Cardiac muscle cell (in vitro differentiated cells and primary cell): Measurements from ENCODE around the gene IMMP2L. TPM values are rescaled to one million over a fixed set of nuclear protein-coding genes. Genes with fewer than 3 reads are reported as not detected.

ENCODE experiments used
- DNase-seq, 2 donors: peaks; one replicate each; pipeline versions ENCODE4 v3.0.0 to v3.0.0-alpha.2; 2010 to 2017; ENCODE audit warnings: low read depth in 1 of 2, low spot score in 1 of 2
- H3K27ac ChIP-seq: fragments of 200-600 bp; sonication (generic); 2 replicates; pipeline ENCODE4 v1.5.1; 2016
- H3K27me3 ChIP-seq: fragments of 200-600 bp; sonication (generic); 2 replicates; pipeline ENCODE4 v1.6.0; 2016; ENCODE audit warnings: control low read depth
- H3K36me3 ChIP-seq: fragments of 200-600 bp; sonication (generic); 2 replicates; pipeline ENCODE4 v1.5.1; 2016; ENCODE audit warnings: control low read depth
- H3K4me1 ChIP-seq: fragments of 200-600 bp; sonication (generic); 2 replicates; pipeline ENCODE4 v1.8.1; 2017; ENCODE audit warnings: low read depth, mild to moderate bottlenecking, mixed run types
- H3K4me3 ChIP-seq: fragments of 200-600 bp; sonication (generic); 2 replicates; pipeline ENCODE4 v1.5.1; 2016; ENCODE audit warnings: mild to moderate bottlenecking
- H3K9me3 ChIP-seq: fragments of 200-600 bp; sonication (generic); 2 replicates; pipeline ENCODE4 v1.5.1; 2017; ENCODE audit warnings: low read depth, mild to moderate bottlenecking, control low read depth
- CTCF ChIP-seq: IDR thresholded peaks from 2 replicates; pipeline ENCODE4 v1.5.1; 2012; ENCODE audit warnings: low read depth, mild to moderate bottlenecking, low read length
- polyA plus RNA-seq: library from polyadenylated mRNA; unstranded; fragments of >200 nt; fragmentation: Nextera tagmentation; extraction: Ambion mirVana; gene quantifications from 2 replicates; pipeline ENCODE4 v1.2.1, GENCODE V29; 2016
- total RNA-seq: library from RNA; depleted of rRNA; stranded (reverse); fragments of >200 nt; gene quantifications from 2 replicates; pipeline ENCODE4 v1.2.3, GENCODE V29; 2016

Gene IMMP2L
- total and polyA plus RNA-seq, 2 experiments from 2014 or later: 6.0 to 11.9 TPM

GRCh38 chr7:111393011-111393754 is 169.1 kb downstream of the IMMP2L start:
- H3K27me3 ChIP-seq: no peaks in the 10 kb centered on the region
- no peaks in the 10 kb centered on the region for H3K36me3 ChIP-seq
- DNase-seq: peak in 1 of 2 donors; percentile 85
- H3K4me3 ChIP-seq: no peak overlapping the region
- H3K4me1 ChIP-seq: no peaks in the 10 kb centered on the region
- TF ChIP-seq CTCF: no peak
- H3K9me3 ChIP-seq: no peaks in the 10 kb centered on the region
- peak overlapping the region; percentile 1 for H3K27ac ChIP-seq

GRCh38 chr7:111392294-111392693 is 170.0 kb downstream of the IMMP2L start:
- Histone ChIP-seq H3K4me1 (no peaks in the 10 kb centered on the region), H3K27me3 (no peaks in the 10 kb centered on the region), H3K4me3 (no peak overlapping the region), H3K9me3 (no peaks in the 10 kb centered on the region), H3K27ac (no peak overlapping the region), H3K36me3 (no peaks in the 10 kb centered on the region)
- TF ChIP-seq CTCF: no peak
- DNase-seq: peak in 1 of 2 donors; percentile 3

DNA sequence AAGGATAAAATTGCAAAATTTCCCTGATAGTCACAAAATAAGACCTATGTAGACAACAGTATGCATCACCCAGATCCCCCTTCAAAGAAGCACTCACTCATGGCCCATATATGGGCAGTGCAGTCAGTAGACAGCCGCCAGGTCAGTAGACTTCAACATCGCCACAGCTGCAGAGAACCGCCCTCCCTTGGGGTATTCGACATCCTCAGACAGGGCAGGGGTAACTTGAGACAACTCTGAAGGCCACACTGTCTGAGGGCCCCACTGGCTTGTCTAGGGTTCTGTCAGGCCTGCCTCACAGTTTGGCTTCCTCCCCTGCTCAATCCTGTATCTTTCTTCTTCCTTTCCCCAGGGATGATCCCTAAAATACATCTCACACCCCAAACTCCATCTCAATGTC is 172.3 kb downstream of the IMMP2L start:
- no peak overlapping the region for H3K4me3 ChIP-seq
- H3K36me3 ChIP-seq: no peaks in the 10 kb centered on the region
- no peaks in the 10 kb centered on the region for H3K4me1 ChIP-seq
- no peak overlapping the region for H3K27ac ChIP-seq
- no peaks in the 10 kb centered on the region for H3K27me3 ChIP-seq
- no peak for TF ChIP-seq CTCF
- no peak for DNase-seq
- H3K9me3 ChIP-seq: no peaks in the 10 kb centered on the region

DNA sequence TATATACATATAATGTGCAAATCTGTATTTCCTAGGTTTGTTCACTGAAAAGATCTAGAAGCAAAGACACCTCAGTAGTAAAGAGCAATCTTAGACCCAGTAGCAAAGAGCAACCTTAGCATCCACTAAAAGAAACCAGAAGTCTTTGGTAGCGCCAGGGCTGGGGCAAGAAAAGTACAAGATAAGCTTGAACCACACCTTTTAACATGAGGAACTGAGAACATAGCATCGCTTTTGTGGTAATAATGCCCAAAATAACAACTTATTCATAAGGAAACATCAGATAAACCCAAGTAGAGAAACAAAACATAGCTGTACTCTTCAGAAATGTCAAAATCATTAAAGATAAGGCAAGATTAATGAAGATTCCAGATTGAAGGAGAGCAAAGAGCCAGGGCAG is 173.4 kb downstream of the IMMP2L start:
- no peak for DNase-seq
- no peaks in the 10 kb centered on the region for H3K9me3 ChIP-seq
- no peak overlapping the region for H3K27ac ChIP-seq
- no peaks in the 10 kb centered on the region for H3K4me1 ChIP-seq
- no peak for TF ChIP-seq CTCF
- H3K4me3 ChIP-seq: no peak overlapping the region
- H3K36me3 ChIP-seq: no peaks in the 10 kb centered on the region
- no peaks in the 10 kb centered on the region for H3K27me3 ChIP-seq

DNA sequence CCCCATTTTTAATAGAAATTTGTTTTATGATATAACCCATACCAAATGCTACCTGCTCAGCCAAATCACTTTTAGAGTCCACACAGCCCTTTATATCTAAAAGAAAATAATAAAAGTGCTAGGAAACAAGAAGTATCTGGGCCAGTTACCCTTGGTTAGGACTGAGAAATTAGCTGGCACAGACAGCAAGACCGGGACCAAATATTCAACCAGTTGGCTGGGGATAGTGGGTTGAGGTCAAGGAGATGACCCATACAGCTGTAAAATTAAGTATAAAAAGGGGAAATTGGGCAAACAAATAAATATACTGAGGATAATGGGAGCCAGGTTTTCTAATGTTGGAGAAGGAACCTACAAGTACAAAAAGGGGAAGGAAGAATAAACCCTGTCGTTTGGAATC is 174.3 kb downstream of the IMMP2L start:
- Histone ChIP-seq H3K4me3 (no peak overlapping the region), H3K4me1 (no peaks in the 10 kb centered on the region), H3K27ac (no peak overlapping the region), H3K27me3 (no peaks in the 10 kb centered on the region), H3K9me3 (no peaks in the 10 kb centered on the region), H3K36me3 (no peaks in the 10 kb centered on the region)
- DNase-seq: no peak
- TF ChIP-seq CTCF: no peak
